Chondrocyte (in vitro differentiated cells): ENCODE measurements around the gene PLB1. TPM values are rescaled to one million over a fixed set of nuclear protein-coding genes. Genes with fewer than 3 reads are reported as not detected.

Experiments
- DNase-seq: peaks from one replicate; pipeline ENCODE4 v3.0.0; 2021; ENCODE audit warnings: mixed read lengths, low spot score
- H3K27ac Mint-ChIP-seq: one replicate; pipeline ENCODE4 v1.8.0; 2021; ENCODE audit warnings: mild to moderate bottlenecking, moderate library complexity, mixed read lengths; ENCODE audit not compliant: unreplicated experiment
- H3K27me3 Mint-ChIP-seq: 2 replicates; pipeline ENCODE4 v1.8.0; 2021; ENCODE audit warnings: low read depth, mixed read lengths
- H3K36me3 Mint-ChIP-seq: 2 replicates; pipeline ENCODE4 v1.8.0; 2021; ENCODE audit warnings: low read depth, mixed read lengths
- H3K4me1 Mint-ChIP-seq: 2 replicates; pipeline ENCODE4 v1.8.0; 2021; ENCODE audit warnings: low read depth, mild to moderate bottlenecking, mixed read lengths
- H3K4me3 Mint-ChIP-seq: one replicate; pipeline ENCODE4 v1.8.0; 2021; ENCODE audit warnings: mild to moderate bottlenecking, moderate library complexity, mixed read lengths; ENCODE audit not compliant: unreplicated experiment
- H3K9me3 Mint-ChIP-seq: 2 replicates; pipeline ENCODE4 v1.8.0; 2021; ENCODE audit warnings: low read depth, mixed read lengths
- CTCF ChIP-seq: fragments of 200-600 bp; sonication (generic); IDR thresholded peaks from 2 replicates; pipeline ENCODE4 v1.5.0; 2021; ENCODE audit warnings: antibody characterized with exemption, mild to moderate bottlenecking, moderate library complexity
- total RNA-seq: library from RNA; stranded (reverse); gene quantifications from 3 replicates; pipeline ENCODE4 v1.2.1, GENCODE V29; 2021

The PLB1 gene
- total RNA-seq, 1 donor from 2014 or later = 4.4 TPM

GRCh38 chr2:28612131-28612812, 116.4 kb downstream of the PLB1 start:
- Mint-ChIP-seq H3K4me3 (no peak overlapping the region), H3K4me1 (peaks cover 39% of the 10 kb centered on the region), H3K9me3 (peaks cover 2% of the 10 kb centered on the region), H3K27ac (no peak overlapping the region), H3K36me3 (no peaks in the 10 kb centered on the region), H3K27me3 (no peaks in the 10 kb centered on the region)
- TF ChIP-seq CTCF = no peak
- DNase-seq = no peak

GRCh38 chr2:28613186-28613585, 117.3 kb downstream of the PLB1 start:
- Mint-ChIP-seq H3K9me3 (peaks cover 2% of the 10 kb centered on the region), H3K27me3 (no peaks in the 10 kb centered on the region), H3K4me3 (no peak overlapping the region), H3K36me3 (no peaks in the 10 kb centered on the region), H3K27ac (no peak overlapping the region), H3K4me1 (peaks cover 37% of the 10 kb centered on the region)
- DNase-seq = no peak
- no peak for TF ChIP-seq CTCF

GRCh38 chr2:28613633-28614501, 118.0 kb downstream of the PLB1 start:
- DNase-seq = peak; percentile 59
- Mint-ChIP-seq H3K9me3 (peaks cover 2% of the 10 kb centered on the region), H3K27me3 (no peaks in the 10 kb centered on the region), H3K4me1 (peaks cover 32% of the 10 kb centered on the region), H3K27ac (no peak overlapping the region), H3K36me3 (no peaks in the 10 kb centered on the region), H3K4me3 (no peak overlapping the region)
- no peak for TF ChIP-seq CTCF

- no peak for TF ChIP-seq CTCF
- H3K4me3 Mint-ChIP-seq = no peak overlapping the region
- no peak for DNase-seq
- H3K27ac Mint-ChIP-seq = no peak overlapping the region
- no peaks in the 10 kb centered on the region for H3K9me3 Mint-ChIP-seq
- peaks cover 24% of the 10 kb centered on the region for H3K4me1 Mint-ChIP-seq
- H3K36me3 Mint-ChIP-seq = no peaks in the 10 kb centered on the region
- H3K27me3 Mint-ChIP-seq = no peaks in the 10 kb centered on the region
Measured at GRCh38 chr2:28615706-28616105, 119.8 kb downstream of the PLB1 start.

GRCh38 chr2:28616396-28616999, 120.6 kb downstream of the PLB1 start:
- TF ChIP-seq CTCF = no peak
- Mint-ChIP-seq H3K9me3 (no peaks in the 10 kb centered on the region), H3K4me3 (no peak overlapping the region), H3K36me3 (no peaks in the 10 kb centered on the region), H3K27me3 (no peaks in the 10 kb centered on the region), H3K27ac (no peak overlapping the region), H3K4me1 (peaks cover 24% of the 10 kb centered on the region)
- no peak for DNase-seq
